Frontal cortex (tissue), 4 donors: ENCODE measurements around the gene DMD. TPM values are rescaled to one million over a fixed set of nuclear protein-coding genes. Genes with fewer than 3 reads are reported as not detected.
"Not testable (repeated sequence)": the region's sequence is repeated elsewhere in the genome, so short reads cannot be mapped to it uniquely, and the experiment has no call there.

Experiments used
- DNase-seq, 2 donors: peaks; one replicate each; pipeline ENCODE4 v3.0.0; 2012; ENCODE audit warnings: low spot score in 2 of 2
- FAIRE-seq: peaks from 2 replicates; lab custom pipeline; 2012; peaks lifted over from hg19 to GRCh38; lab: Jason Lieb, UNC
- total RNA-seq: library from RNA; depleted of rRNA; stranded (reverse); fragments of >200 nt; gene quantifications from one replicate; pipeline ENCODE4 v1.2.3, GENCODE V29; 2014
- donor health status: control.
- donor health status: control.
- donor health status: control.

DMD gene
- total RNA-seq, 1 donor from 2014 or later, result 56.7 TPM

- DNase-seq (no peak), FAIRE-seq (no peak)
Measured at GRCh38 chrX:31600823-31601222, 1610.5 kb downstream of the DMD start.

DNA sequence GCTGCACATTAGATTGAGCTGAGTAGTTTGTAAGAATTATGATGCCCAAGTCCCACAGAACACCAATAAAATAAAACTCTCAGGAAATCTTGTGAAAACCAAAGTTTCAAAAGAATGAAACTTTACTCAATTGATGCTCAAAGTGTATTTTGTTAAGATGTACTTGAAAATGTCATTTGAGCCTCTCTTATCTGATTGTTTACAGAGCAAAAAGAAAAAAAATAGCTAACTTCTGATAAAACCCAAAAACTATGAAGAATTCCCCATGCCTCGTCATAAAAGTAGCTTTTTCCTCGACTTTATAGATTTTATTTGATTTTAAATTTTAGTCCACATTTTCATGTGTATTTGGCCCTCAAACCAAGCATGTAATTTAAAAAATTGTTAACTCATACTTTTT is 1618.0 kb downstream of the DMD start:
- DNase-seq, result no peak
- no peak for FAIRE-seq

- DNase-seq, result no peak
- no peak for FAIRE-seq
Measured at GRCh38 chrX:31591355-31591754, 1620.0 kb downstream of the DMD start.

DNA sequence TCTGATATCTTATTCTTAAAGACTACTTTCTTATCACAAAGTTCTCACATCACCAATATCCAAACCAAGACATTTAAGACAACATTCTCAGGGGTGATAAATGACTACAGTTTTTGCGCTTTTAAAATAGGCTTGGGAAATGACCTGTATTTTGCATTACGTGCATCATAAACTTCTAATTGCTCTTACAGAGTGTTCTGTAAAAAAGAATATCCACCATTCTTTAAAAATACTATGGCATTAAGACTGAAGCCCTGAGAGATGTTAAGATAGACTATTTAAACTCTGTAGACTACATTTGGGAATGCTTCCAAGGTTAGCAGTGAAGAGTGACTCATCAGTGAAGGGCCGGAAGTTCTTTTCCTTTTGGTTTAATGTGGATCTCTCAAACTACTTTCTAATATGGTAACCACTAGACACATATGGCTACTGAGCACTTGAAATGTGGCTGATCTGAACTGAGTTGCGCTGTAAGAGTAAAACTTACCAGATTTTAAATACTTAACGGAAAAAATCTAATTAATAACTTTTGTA is 1620.7 kb downstream of the DMD start:
- no peak for DNase-seq
- FAIRE-seq, result no peak

DNA sequence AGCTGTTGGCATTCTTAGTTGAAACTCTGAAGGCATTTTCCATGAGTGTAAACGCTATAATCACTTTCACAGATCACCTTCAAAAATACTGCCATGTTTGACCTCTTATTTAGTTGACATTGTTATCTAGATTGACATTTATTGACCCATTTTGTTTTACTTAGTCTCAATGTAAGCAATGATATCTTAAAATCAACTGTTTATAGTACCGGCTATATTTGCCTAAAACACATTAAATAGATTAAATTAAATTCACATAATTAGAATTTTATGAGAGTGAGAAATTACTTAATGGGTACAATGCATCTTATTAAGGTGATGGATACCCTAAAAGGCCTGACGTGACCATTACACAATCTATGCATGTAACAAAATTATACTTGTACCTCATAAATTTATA is 1621.8 kb downstream of the DMD start:
- FAIRE-seq, result no peak
- DNase-seq, result no peak

DNA sequence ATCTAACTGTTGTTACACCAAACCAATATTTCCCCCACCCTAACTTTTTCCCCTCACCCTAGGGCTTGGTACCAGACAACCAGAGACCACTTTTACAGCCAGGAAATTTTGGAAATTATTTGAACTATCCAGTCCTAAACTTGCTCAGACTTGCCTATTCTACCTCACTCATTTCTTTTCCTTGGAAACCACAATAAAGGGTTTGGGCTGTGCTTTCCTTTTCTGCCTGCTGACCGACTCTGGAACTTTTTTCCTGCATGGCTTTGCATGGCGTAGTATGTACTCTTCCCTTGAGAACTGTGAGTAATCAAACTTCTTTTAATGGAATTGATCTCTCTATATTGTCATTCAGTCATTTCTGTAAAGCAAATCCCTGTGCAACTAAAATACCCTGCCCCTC is 1623.0 kb downstream of the DMD start:
- DNase-seq, result no peak
- no peak for FAIRE-seq

GRCh38 chrX:31583892-31584291 is 1627.5 kb downstream of the DMD start:
- DNase-seq, result not testable (repeated sequence)

DNA sequence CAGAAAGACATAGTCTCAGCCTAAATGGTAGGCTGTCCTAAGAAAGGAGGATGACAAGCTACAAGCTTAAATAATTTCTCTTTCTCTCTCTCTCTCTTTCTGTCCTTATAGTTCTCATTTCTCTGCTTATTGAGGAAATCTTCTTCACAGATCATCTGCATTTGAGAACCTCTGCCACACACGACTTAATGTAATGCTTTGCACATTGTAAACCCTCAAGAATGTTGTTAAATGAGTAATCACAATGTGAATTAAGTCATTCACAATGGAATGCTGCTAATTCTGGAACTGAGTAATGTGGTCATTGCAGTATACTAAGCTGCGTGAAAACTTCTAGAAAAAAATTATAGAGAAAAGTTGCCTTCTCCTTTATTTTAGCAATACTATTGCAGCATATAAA is 1630.6 kb downstream of the DMD start:
- no peak for DNase-seq

More at GRCh38 chrX:31583892-31584291, 1627.5 kb downstream of the DMD start:
- FAIRE-seq, result not testable (repeated sequence)

DNA sequence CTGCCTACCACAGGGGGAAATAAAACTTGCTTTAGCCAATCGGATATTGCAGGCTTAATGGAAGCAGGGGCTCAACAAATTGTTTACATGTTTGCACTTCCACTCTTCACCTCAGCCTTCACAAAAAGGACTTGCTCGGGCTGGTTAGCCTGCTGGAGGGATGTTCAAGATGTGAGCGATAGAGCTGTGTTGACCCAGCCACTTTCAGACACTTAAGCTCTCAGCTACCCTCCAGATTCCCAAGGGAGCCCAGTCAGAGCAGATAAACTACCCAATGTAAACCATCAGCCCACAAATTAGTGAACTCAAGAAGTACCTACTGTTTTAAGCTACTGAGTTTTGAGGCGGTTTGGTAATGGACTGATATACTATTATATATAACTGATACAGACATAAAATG is 1631.1 kb downstream of the DMD start:
- FAIRE-seq, result no peak
- no peak for DNase-seq

More for the DNA sequence above, 1630.6 kb downstream of the DMD start:
- FAIRE-seq, result no peak

GRCh38 chrX:31572360-31572759 is 1639.0 kb downstream of the DMD start:
- FAIRE-seq (no peak), DNase-seq (no peak)

GRCh38 chrX:31570658-31571057 is 1640.7 kb downstream of the DMD start:
- DNase-seq, result no peak
- no peak for FAIRE-seq

- DNase-seq (no peak), FAIRE-seq (no peak)
Measured at GRCh38 chrX:31563792-31564191, 1647.6 kb downstream of the DMD start.

DNA sequence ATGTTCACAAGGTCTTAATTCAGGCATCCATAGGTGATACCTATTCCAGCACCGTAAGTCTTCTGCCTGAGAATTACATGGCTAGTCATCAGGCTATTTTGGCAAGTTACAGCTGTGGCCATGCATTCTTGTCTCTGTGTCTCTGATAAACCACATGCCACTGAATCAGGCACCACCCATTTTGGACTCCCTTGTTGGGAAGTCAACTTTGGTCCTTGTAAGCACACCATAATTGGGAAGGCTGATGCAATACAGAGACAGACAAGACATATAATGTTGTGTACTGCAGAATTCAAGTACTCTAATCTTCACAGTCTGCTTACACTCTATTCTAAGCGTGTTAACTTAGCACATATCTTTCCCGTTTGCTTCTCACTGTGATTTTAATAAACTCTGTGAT is 1655.8 kb downstream of the DMD start:
- FAIRE-seq, result no peak
- DNase-seq, result no peak

DNA sequence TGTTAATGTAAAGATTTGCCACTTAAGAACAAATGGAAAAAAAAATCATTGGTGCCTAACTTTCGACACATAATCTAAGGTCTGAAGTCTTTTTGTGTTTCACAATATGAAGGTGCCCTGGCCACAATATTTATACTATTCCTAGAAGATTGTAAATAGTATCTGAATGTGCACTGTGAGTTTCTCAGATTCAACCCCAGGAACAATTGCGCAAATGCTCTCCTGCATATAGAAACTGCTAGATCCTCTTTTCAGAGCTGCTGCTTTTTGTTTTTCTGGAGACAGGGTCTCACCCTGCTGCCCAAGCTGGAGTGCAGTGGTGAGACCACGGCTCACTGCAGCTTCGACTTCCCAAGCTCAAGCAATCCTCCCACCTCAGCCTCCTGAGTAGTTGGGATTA is 1659.4 kb downstream of the DMD start:
- DNase-seq (no peak), FAIRE-seq (no peak)

GRCh38 chrX:31550158-31550557 is 1661.2 kb downstream of the DMD start:
- FAIRE-seq (no peak), DNase-seq (peak in 1 of 2 donors; percentile 3)

GRCh38 chrX:31547816-31548215 is 1663.5 kb downstream of the DMD start:
- no peak for DNase-seq
- FAIRE-seq, result no peak

DNA sequence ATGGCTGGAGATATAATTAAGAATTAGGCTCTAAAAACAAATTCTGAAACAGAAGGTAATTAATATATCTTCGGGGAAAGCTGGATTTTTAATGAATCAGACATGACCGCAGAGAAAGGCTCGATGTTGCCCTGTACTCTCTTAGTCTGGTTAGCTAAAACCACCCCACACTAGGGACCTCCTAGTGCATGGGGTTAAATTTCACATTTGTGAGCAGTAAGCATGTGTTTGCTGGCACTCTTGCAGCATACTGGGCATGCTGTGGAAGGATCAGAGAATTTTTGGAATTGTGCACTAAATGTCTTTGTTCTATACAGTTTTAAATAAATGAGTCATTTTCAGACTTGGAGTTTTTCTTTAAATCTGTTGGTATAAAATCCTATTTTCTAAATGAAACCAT is 1663.9 kb downstream of the DMD start:
- FAIRE-seq, result no peak
- no peak for DNase-seq

GRCh38 chrX:31546126-31546525 is 1665.2 kb downstream of the DMD start:
- DNase-seq, result no peak
- FAIRE-seq, result no peak

GRCh38 chrX:31545726-31546125 is 1665.6 kb downstream of the DMD start:
- no peak for FAIRE-seq

DNA sequence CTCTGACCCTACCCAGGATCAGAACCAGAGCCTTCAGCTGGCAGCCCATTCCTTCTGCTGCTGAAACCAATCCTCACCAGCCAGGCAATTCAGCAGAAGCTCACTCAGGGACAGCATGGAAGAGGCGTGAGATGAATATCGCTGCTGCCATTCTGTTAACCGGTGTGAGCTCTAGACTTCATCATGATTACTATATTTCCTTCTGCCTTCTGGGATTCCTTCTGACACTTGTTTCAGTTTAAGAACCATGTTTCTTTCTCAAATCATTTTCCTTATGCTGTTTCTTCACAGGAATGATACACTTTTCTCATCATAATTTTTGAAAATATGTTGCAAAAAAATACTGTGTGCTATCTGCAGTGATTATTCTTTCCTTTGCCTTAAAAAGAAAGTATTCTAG is 1666.2 kb downstream of the DMD start:
- FAIRE-seq, result no peak
- no peak for DNase-seq

More at GRCh38 chrX:31545726-31546125, 1665.6 kb downstream of the DMD start:
- DNase-seq, result no peak

- FAIRE-seq (no peak), DNase-seq (no peak)
Measured at GRCh38 chrX:31543634-31544033, 1667.7 kb downstream of the DMD start.

DNA sequence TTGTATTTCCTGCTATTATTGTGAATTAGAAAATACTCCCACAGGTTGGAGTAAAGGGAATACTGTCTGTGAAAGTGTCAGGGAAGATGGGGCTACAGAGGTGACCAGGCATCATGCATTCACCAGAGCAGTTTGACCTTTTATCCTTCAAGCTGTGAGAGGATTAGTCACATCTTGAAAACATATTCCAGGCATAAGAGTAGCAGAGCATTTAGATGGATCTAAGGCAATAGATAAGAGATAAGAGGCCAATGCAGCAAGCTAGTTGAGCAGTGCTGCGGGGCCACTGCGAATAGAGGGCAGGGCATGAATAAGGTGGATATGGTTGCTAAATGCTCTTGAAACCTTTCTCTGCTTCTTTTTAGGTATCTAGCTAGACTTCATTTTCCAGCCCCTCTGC is 1668.8 kb downstream of the DMD start:
- no peak for FAIRE-seq
- no peak for DNase-seq

- no peak for FAIRE-seq
- no peak for DNase-seq
Measured at GRCh38 chrX:31540313-31540712, 1671.0 kb downstream of the DMD start.
